Natural killer cell (primary cell): Measurements from ENCODE around the gene IQCM. TPM values are rescaled to one million over a fixed set of nuclear protein-coding genes. Genes with fewer than 3 reads are reported as not detected.
"Not testable (repeated sequence)": the region's sequence is repeated elsewhere in the genome, so short reads cannot be mapped to it uniquely, and the experiment has no call there.

Experiments
- ATAC-seq, 3 donors: fragments of 150-1000 bp in 2 of 3; fragments of 200-7000 bp in 1 of 3; cut with Tn5 transposase; 1 replicate in 1 of 3; 2 replicates in 2 of 3; pipeline ENCODE4 v1.10.0; 2021; ENCODE audit warnings: mild to moderate bottlenecking in 2 of 3, moderate library complexity in 2 of 3
- DNase-seq, 2 donors: peaks; one replicate each; pipeline versions ENCODE4 v3.0.0 to v3.0.0-alpha.2; 2013 to 2021; ENCODE audit warnings: mixed read lengths in 1 of 2
- H3K27ac ChIP-seq: one replicate; pipeline ENCODE4 v1.5.1; 2013; ENCODE audit warnings: mild to moderate bottlenecking, low read length
- H3K27me3 ChIP-seq: one replicate; pipeline ENCODE4 v1.6.1; 2013; ENCODE audit warnings: low read length; ENCODE audit not compliant: control insufficient read depth, insufficient read depth
- H3K36me3 ChIP-seq: one replicate; pipeline ENCODE4 v1.6.1; 2013; ENCODE audit warnings: low read length; ENCODE audit not compliant: control insufficient read depth, insufficient read depth
- H3K4me1 ChIP-seq: one replicate; pipeline ENCODE4 v1.6.1; 2013; ENCODE audit warnings: low read length; ENCODE audit not compliant: control insufficient read depth, insufficient read depth
- H3K4me3 ChIP-seq: one replicate; pipeline ENCODE4 v1.5.1; 2013; ENCODE audit warnings: low read length
- H3K9me3 ChIP-seq: one replicate; pipeline ENCODE4 v1.6.1; 2013; ENCODE audit warnings: low read length; ENCODE audit not compliant: control insufficient read depth, insufficient read depth
- H3K27ac Mint-ChIP-seq, 2 donors: one replicate each; pipeline ENCODE4 v1.8.0; 2022; ENCODE audit warnings: mild to moderate bottlenecking in 2 of 2, mixed read lengths in 2 of 2, moderate library complexity in 1 of 2
- H3K27me3 Mint-ChIP-seq, 2 donors: one replicate each; pipeline ENCODE4 v1.8.0; 2022; ENCODE audit warnings: low read depth in 2 of 2, mixed read lengths in 2 of 2
- H3K36me3 Mint-ChIP-seq: one replicate; pipeline ENCODE4 v1.8.0; 2022; ENCODE audit warnings: mixed read lengths
- H3K4me1 Mint-ChIP-seq, 2 donors: one replicate each; pipeline ENCODE4 v1.8.0; 2022; ENCODE audit warnings: mixed read lengths in 2 of 2
- H3K4me3 Mint-ChIP-seq: one replicate; pipeline ENCODE4 v1.8.0; 2022; ENCODE audit warnings: mild to moderate bottlenecking, moderate library complexity, mixed read lengths
- H3K9me3 Mint-ChIP-seq, 2 donors: one replicate each; pipeline ENCODE4 v1.8.0; 2022; ENCODE audit warnings: mixed read lengths in 2 of 2
- CTCF ChIP-seq: fragments of 200-600 bp; IDR thresholded peaks from one replicate; pipeline ENCODE4 v1.8.0; 2022; ENCODE audit warnings: antibody characterized with exemption
- WGBS: methylation state at CpG from one replicate; pipeline ENCODE4 v1.1.7; 2013; ENCODE audit warnings: missing lambda C conversion rate; ENCODE audit not compliant: insufficient coverage; 5-methylcytosine and 5-hydroxymethylcytosine counted together
- intact Hi-C: fragments of 100-400 bp; cut with micrococcal nuclease; formaldehyde crosslinking; loops from one replicate; pipeline ENCODE4 v1.14.2; 2022
- total RNA-seq, 4 donors: library from RNA; stranded (reverse); fragments of 120-200 nt in 1 of 4; gene quantifications; one replicate each; pipeline versions ENCODE4 v1.2.3 to v1.2.4, GENCODE V29; 2013 to 2022

The IQCM gene
- total RNA-seq, 3 donors from 2014 or later (not counting 1 experiment from before 2014, with no cell fraction given), result not detected

GRCh38 chr4:149511558-149512298 lies 303.9 kb downstream of the IQCM start:
- H3K9me3 ChIP-seq, result peaks cover 9% of the 10 kb centered on the region
- no peaks in the 10 kb centered on the region for H3K36me3 Mint-ChIP-seq
- H3K27me3 ChIP-seq, result no peaks in the 10 kb centered on the region
- no peak overlapping the region for H3K4me3 Mint-ChIP-seq
- ATAC-seq (no peak), DNase-seq (no peak)
- H3K9me3 Mint-ChIP-seq, result peaks cover 2 to 9% of the 10 kb centered on the region in 2 donors
- H3K4me3 ChIP-seq, result no peak overlapping the region
- H3K4me1 ChIP-seq, result no peaks in the 10 kb centered on the region
- intact Hi-C loops, result no loop called here
- no peaks in the 10 kb centered on the region for H3K4me1 Mint-ChIP-seq
- WGBS, result 100% methylated on average over 1 of the region's 2 CpGs
- no peak overlapping the region for H3K27ac ChIP-seq
- no peak for TF ChIP-seq CTCF
- no peak overlapping the region for H3K27ac Mint-ChIP-seq
- no peaks in the 10 kb centered on the region for H3K36me3 ChIP-seq
- no peaks in the 10 kb centered on the region for H3K27me3 Mint-ChIP-seq

GRCh38 chr4:149507309-149507708 lies 308.3 kb downstream of the IQCM start:
- intact Hi-C loops, H3K9me3 ChIP-seq: not testable (repeated sequence)
- 90% methylated on average over 1 of the region's 1 CpG for WGBS

GRCh38 chr4:149500806-149501205 lies 314.8 kb downstream of the IQCM start:
- DNase-seq (no peak), ATAC-seq (no peak)
- peaks cover 9 to 14% of the 10 kb centered on the region in 2 donors for H3K9me3 Mint-ChIP-seq
- WGBS, result 63% methylated on average over 1 of the region's 2 CpGs
- H3K4me1 Mint-ChIP-seq, result no peaks in the 10 kb centered on the region
- intact Hi-C loops, result no loop called here
- Histone ChIP-seq H3K27ac (no peak overlapping the region), H3K9me3 (peaks cover 3% of the 10 kb centered on the region), H3K4me3 (no peak overlapping the region), H3K36me3 (no peaks in the 10 kb centered on the region), H3K4me1 (no peaks in the 10 kb centered on the region), H3K27me3 (no peaks in the 10 kb centered on the region)
- H3K27ac Mint-ChIP-seq, result no peak overlapping the region
- H3K4me3 Mint-ChIP-seq, result no peak overlapping the region
- peaks cover 3% of the 10 kb centered on the region for H3K36me3 Mint-ChIP-seq
- no peaks in the 10 kb centered on the region for H3K27me3 Mint-ChIP-seq
- TF ChIP-seq CTCF, result no peak

More at GRCh38 chr4:149507309-149507708, 308.3 kb downstream of the IQCM start:
- not testable (repeated sequence) for ATAC-seq, H3K9me3 Mint-ChIP-seq, H3K27me3 Mint-ChIP-seq, H3K27ac ChIP-seq, DNase-seq, H3K4me3 ChIP-seq, H3K4me1 ChIP-seq, H3K27me3 ChIP-seq, H3K4me1 Mint-ChIP-seq, H3K4me3 Mint-ChIP-seq, H3K36me3 Mint-ChIP-seq, H3K27ac Mint-ChIP-seq, H3K36me3 ChIP-seq

GRCh38 chr4:149499726-149500125 lies 315.9 kb downstream of the IQCM start:
- WGBS, result 67% methylated on average over 1 of the region's 2 CpGs
- Histone ChIP-seq H3K36me3 (no peaks in the 10 kb centered on the region), H3K9me3 (peaks cover 3% of the 10 kb centered on the region), H3K27me3 (no peaks in the 10 kb centered on the region), H3K27ac (no peak overlapping the region), H3K4me3 (no peak overlapping the region), H3K4me1 (no peaks in the 10 kb centered on the region)
- intact Hi-C loops, result no loop called here
- no peak for TF ChIP-seq CTCF
- no peaks in the 10 kb centered on the region for H3K27me3 Mint-ChIP-seq
- peaks cover 12 to 20% of the 10 kb centered on the region in 2 donors for H3K9me3 Mint-ChIP-seq
- no peak overlapping the region for H3K4me3 Mint-ChIP-seq
- peaks cover 6% of the 10 kb centered on the region for H3K36me3 Mint-ChIP-seq
- no peaks in the 10 kb centered on the region for H3K4me1 Mint-ChIP-seq
- DNase-seq (no peak), ATAC-seq (no peak)
- no peak overlapping the region for H3K27ac Mint-ChIP-seq
